ENCODE results near the gene CPED1.

CPED1 gene

DNA sequence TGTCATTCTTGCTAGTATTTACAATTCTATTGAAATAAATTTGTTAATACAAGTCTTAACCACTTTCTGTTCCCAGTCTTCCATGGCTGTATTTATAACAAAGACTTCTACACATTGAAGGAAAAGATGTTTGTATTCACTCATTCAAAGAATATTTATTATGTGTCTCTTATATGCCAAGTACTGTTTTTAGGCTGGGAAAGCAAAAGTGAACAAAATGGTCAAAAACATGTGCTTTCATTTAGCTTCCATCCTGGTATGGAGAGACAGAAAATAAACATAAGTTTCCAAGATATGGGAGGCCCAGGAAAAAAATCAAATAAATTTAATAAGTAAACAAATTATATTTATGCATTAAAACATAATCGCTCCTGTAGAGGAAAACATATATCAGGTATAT, 22.9 kb downstream of the CPED1 start:
- TF ChIP-seq CTCF (IDR thresholded peaks at IDR 0.05; ENCODE audit: borderline replicate concordance, insufficient read depth, low read depth, low read length), result no peak

GRCh38 chr7:121012170-121012874, 23.8 kb downstream of the CPED1 start:
- TF ChIP-seq CTCF (IDR thresholded peaks at IDR 0.05; ENCODE audit: borderline replicate concordance, insufficient read depth, low read depth, low read length), result no peak
- H3K4me3 ChIP-seq (ENCODE audit: low read depth, low read length), result no peak overlapping the region

More for the DNA sequence above, 22.9 kb downstream of the CPED1 start:
- no peak overlapping the region for H3K4me3 ChIP-seq (ENCODE audit: low read depth, low read length)

- H3K4me3 ChIP-seq (ENCODE audit: low read depth, low read length), result no peak overlapping the region
- no peak for TF ChIP-seq CTCF (IDR thresholded peaks at IDR 0.05; ENCODE audit: borderline replicate concordance, insufficient read depth, low read depth, low read length)
Observed at GRCh38 chr7:121012919-121013318, 24.4 kb downstream of the CPED1 start.

DNA sequence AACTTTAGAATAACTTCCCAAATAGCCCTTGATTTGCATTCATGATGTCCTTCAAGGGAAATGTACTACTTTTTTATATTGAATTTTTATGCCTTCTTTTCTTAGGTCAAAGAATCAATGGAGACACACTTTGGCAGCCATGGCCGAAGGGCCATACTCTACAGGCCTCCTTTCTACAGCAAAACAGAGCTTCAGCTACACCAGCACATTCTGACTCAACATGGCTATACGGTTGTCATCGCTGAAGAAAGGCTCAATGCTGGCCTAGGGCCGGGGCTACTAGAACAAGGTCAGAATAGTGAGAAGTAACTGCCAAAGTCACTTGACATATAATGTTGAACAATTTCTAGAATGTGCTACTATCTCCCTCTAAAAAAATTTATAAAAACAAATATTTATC, 27.0 kb downstream of the CPED1 start:
- H3K4me3 ChIP-seq (ENCODE audit: low read depth, low read length), result no peak overlapping the region
- TF ChIP-seq CTCF (IDR thresholded peaks at IDR 0.05; ENCODE audit: borderline replicate concordance, insufficient read depth, low read depth, low read length), result no peak

DNA sequence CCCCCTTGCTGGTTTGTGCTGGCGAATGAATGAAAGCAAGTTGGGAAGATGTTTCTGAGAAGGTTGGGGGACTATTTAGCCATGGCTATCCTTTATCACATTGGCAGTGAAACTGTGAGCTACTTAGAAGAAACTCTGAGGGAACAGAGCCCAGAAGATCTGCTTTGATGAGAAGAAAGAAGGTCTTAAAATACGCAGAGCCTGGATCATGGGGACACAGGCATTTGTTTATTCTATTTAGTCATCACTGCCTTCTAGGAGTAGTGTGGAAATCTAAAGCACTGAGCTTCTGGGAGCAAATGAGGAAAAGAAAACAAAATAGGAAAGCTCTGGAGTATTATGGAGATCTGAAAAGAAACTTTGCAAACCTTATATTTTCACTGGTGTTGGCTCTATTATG, 28.5 kb downstream of the CPED1 start:
- H3K4me3 ChIP-seq (ENCODE audit: low read depth, low read length), result no peak overlapping the region
- TF ChIP-seq CTCF (IDR thresholded peaks at IDR 0.05; ENCODE audit: borderline replicate concordance, insufficient read depth, low read depth, low read length), result no peak

DNA sequence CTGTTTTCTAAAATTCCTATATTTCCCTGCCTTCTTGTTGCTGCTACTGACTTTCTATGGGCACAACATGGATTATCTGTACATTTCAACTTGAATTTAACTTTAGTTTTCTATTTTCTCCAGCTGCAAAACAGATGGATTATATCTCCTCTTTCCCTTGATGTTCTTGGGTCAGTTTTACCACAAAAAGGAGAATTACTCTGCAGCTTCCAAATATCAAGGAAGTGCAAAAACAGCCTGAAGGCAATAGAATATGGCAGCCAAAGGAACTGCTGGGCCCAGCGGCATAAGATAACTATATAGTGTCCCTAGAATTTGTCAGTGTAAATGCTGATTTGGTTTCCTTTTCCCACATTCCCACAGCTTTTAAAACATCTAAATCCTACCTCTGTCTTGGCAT, 29.1 kb downstream of the CPED1 start:
- H3K4me3 ChIP-seq (ENCODE audit: low read depth, low read length), result no peak overlapping the region
- TF ChIP-seq CTCF (IDR thresholded peaks at IDR 0.05; ENCODE audit: borderline replicate concordance, insufficient read depth, low read depth, low read length), result no peak

DNA sequence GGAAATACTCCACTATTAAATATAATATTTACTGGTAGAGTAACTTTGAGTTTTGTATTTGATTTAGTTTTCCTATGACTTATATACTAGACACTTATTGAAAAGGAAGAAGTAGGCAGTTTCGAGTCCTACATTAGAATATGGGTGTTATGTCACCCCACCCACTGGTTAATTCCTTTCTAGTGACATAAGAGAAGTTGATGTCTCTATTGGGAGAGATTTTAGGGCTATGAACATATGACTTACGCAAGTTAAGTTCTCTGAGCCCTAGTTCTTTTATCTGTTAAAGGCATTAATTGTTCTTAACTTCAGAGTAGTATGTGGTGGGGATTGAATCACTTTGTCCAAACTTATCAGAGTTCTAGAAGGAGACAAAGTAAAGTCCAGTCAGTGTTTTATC, 30.5 kb downstream of the CPED1 start:
- H3K4me3 ChIP-seq (ENCODE audit: low read depth, low read length), result no peak overlapping the region
- TF ChIP-seq CTCF (IDR thresholded peaks at IDR 0.05; ENCODE audit: borderline replicate concordance, insufficient read depth, low read depth, low read length), result no peak

Data from GM12875 (cell line).